HT1080 (cell line): ENCODE results near the gene GUK1. TPM values are rescaled to one million over a fixed set of nuclear protein-coding genes. Genes with fewer than 3 reads are reported as not detected.

Experiments used
- DNase-seq: peaks from one replicate; pipeline ENCODE4 v3.0.0-alpha.2; 2015; ENCODE audit warnings: low read depth
- total RNA-seq: library from RNA; depleted of rRNA; stranded (reverse); fragments of >200 nt; shearing (Covaris generic); gene quantifications from 2 replicates; pipeline ENCODE4 v1.2.3, GENCODE V29; 2014

GUK1 gene
- total RNA-seq, 1 experiment from 2014 or later, result 208 TPM

DNA sequence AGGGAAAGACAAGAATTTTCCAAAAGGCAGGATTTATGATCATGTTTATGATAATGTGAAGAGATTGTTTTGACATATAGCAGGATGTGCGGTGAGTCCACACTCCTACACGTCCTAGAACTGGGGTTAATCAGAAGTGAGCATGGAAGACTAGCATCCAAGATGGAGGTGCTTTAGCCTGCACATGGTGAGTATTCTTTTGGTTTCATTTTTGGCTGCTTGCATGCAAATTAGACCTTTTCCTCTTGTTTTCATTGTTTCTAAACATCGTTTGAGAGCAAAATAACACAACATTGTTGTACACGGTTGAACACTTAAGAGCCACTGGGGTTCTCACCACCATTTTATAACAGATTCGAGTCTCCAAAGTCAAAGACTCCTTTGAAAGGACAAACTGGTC lies 14.9 kb upstream of the GUK1 start:
- DNase-seq, result no peak

DNA sequence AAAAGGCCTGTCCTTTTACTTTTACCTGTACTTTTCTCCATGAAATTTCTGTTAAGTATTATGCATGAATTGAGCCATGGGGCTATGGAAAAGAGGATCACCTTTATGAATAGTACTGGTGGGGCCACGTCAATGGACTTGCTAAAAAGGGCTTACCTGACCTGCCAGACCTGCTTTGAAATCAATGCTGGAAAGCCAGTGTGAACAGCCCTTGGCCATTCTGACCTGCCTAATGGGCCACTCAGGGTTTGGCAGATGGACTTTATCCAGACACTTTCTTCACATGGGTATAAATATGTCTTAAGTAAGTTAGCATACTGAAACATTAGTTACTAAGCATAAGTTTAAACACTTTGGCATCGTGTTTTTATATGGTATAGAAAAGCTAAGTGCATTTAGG lies 8.3 kb upstream of the GUK1 start:
- DNase-seq, result no peak

DNA sequence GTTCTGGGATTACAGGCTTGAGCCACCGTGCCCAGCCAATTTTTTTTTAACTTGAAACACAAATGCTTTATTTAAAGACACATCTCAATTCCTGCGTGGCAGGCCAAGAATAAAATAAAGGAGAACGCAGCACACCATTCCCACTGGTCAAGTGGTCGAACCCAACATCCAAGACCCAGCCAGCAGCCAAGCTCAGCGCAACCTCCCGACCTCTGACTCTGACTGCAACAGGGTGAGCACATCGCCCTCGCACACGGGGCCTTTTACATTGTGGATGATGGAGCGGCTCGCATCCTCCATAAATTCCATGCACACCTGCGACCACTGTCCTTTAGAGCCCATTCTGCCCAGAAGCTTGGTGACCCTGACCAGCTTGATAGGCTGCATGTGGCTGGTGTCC lies 5.5 kb upstream of the GUK1 start:
- DNase-seq, result no peak

DNA sequence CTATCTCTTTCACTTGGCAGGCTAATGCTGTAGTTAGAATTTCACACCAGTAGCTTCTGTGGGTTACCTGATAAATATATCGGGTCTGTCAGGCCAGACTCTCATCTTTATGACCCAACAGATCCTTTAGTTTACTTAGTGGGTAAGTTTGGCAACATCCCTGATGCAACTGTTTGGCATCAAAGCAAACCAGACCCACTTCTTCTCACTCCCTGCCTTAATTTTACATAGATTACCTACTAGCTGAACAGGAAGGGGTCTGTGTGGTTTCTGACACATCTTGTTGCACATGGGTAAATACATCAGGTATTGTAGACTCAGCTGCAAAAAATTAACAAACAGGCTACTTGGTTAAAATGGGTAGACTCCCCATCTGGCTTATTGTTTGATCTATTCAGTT lies 3.2 kb upstream of the GUK1 start:
- no peak for DNase-seq

DNA sequence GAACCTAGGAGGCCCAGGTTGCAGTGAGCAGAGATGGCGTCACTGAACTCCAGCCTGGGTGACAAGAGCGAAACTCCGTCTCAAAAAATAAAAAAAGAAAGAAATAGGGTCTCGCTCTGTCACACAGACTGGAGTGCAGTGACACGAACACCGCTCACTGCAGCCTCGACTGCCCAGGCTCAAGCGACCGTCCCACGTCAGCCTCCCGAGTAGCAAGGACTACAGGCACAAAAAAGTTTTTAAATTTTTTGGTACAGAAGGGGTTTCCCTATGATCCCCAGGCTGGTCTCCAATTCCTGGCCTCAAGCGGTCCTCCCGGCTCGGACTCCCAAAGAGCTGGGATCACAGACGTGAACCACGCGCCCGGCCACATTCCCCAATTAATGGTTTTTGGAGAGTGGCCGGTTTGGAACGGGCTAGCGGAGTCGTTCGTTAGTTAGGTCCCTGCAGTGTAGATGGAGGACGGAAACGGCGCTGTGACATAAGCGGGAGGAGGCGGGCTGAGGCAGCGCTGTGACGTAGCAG lies 611 bp upstream of the GUK1 start:
- no peak for DNase-seq

DNA sequence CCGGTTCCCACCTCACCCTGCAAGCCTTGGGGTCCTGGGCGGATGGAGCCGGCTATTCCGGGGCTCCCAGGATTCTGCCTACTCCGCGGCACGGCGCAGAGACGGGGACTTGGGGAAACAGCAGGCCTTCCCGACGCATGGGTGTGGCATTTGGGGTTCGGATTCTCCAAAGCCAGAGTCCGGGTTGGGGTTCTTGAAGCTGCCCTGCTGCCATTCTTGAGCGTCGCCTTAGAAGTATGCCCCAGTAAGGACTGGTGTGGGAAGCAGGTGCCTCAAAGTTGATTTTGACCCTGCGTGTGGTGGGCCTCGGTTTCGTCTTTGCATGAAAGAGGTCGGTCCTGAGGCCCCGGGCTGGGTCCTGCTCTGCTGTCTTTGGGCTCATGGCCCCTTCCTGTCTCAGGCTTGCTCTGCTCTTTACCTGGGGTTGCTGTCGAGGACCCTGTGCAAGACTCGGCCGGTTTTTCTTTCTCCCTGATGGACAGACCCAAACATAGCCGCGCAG lies 696 bp downstream of the GUK1 start:
- DNase-seq, result no peak

DNA sequence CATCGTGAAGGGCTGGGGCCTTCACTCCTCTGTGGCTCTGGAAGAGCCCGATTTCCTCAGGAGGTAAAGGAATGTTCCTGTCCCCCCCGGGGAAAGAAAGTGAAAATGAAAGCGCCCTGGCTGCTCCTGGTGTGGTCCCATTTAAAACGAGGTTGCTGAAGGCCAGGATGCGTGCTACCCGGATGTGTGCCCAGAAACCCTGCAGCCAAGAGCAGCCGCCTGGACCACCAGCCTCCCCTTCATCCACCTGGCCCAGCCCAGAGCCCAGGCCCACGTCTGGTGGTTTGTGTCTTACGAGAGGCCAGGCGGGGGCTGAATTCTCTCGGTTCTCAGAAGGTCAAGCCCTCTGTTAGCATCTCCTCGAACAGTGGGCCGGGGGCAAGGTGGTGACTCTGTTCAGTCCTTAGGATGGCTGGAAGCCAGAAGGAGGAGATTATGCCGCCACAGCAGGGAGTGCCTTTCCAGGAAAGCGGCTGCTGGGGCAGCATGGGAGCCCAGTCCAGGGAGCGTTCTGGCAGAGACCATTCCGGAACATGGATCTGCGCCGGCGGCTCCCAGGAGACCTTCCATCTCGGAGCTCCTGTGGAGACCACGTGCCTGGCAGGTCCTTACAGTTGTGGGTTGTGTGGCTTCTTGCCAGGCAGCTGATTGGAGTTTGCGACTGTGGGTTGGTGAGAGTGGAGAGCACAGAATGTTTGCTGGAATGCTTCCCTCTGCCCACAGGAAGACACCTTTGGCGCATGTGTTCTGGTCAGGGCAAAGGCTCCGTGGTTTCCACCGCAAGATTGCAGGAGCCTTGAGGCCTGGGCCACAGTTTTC lies 1.4 kb downstream of the GUK1 start:
- peak; percentile 59 for DNase-seq

DNA sequence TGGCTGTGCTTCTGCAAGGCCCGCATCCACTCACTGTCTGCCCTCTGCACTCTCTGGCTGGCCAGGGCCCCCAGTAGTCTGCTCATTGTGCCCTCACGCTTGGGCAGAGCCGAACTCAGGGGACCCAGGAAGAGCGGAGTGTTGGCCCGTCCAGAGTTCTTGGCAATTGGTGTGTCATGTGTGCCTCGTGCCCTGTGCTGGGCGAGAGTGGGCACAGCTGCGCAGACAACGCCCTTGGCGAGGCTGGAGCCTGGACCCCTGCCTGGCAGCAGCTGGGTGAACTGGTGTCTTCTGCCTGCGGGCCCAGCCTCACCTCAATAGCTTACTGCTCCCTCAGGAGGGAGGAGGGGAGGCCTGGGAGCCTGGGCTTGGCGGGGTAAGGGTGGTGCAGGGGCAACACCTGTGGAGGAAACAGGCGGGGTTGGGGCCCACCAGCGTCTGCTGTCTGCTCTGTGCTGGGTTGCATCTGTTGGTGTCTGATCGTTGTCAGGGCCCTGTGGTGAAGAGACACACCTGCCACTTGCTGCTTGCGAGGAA lies 2.1 kb downstream of the GUK1 start:
- no peak for DNase-seq

DNA sequence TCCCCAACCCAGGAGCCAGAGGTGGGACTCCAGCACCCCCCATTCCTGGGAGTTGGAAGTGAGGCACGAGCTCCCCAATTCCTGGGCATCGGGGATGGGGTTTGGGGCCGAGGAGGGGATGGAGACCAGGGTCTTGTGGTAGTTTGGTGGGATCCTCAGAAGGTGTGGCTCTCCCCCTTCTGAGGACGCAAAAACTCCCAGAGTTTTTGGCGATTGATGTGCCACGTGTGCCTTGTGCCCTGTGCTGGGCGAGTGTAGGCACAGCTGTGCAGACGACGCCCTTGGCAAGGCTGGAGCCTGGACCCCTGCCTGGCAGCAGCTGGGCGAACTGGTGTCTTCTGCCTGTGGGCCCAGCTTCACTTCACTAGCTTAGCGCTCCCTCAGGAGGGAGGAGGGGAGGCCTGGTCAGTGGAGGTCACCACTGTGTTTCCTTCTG lies 2.6 kb downstream of the GUK1 start:
- no peak for DNase-seq

DNA sequence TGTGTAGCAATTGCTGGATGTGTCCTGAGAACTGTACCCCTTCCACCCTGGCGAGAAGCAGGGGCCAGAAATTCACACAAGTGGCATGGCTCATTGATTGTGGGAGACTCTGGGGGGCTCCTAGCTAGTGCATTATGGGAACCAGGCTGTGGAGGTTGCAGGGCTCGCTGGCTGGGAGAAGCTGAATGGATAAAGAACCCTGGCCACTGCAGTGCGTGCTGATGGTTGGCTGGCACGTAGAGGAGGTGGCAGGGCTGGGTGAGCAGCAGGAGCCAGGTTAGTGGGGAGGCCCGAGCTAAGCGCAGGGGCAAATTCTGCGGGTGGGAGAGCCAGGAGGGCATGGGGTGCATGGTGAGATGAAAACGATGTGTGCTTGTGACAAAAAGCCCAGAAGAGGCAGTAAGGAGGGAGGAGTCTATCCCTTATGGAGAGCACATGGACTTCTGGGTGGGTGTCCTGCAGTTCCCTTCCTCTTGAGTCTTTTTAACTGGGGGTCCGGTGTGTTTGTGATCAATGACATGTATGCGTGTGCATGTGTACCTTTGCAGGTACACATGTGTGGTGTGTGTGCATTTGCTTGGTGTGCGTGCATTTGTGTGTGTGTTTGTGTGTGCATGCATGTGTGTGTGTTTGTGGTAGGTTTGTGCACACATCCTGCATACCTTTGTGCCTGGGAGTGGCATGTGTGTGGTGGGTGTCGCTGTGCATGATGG lies 3.6 kb downstream of the GUK1 start:
- DNase-seq, result no peak

DNA sequence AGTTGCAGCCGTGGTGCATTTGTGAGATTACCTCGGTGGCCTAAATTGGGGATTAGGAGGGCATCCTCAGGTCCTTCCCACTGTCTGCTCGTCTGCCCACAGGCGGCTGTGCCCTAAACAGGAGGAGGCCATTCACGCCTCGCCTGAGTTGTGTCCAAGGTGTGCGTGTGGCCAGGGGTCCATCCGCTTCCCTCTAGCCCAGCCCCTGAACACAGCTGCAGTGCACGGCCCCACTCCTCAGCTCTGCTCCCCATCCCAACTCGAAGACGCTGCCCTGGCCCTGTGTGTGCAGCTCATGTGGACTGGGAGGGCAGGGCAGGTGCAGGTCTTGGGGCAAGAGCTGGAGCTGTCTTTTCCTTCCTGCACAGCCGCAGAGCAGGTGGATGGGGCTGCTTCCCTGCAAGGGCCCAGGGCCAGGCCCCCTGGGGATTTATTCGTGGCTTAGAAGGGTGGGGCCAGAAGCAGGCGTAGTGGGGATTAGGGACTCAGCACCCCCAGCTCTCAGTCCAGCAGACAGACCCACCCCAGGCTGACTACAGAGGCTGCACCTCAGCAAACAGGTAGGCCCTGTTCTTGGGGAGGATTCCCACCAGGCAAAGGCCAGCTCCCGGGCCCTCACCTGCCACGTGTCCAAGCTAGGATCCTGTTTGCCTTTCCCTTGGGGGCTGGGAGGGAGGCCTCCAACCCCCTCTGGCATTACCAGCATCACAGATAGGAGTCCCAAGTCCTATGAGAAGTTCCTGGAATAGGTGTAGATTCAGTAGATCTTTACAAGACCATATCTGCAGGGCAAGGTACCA lies 4.3 kb downstream of the GUK1 start:
- DNase-seq, result no peak

DNA sequence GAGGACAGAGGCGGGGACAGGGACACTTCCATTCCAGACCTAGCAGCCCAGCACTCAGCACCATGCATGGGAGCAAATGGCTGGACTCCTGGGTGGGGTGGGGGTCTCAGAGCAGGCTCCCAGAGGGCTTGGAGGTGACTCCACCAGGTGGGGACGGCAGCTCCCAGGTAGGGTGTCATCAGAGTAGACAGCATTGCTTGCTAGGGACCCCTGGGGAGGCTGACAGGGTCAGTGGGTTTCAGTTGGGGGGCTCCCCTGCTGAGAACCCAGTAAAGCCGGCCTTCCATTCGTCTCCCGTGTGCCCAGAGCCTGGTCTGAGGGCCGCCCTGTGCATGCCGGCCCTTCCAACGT lies 4.9 kb downstream of the GUK1 start:
- DNase-seq, result no peak

DNA sequence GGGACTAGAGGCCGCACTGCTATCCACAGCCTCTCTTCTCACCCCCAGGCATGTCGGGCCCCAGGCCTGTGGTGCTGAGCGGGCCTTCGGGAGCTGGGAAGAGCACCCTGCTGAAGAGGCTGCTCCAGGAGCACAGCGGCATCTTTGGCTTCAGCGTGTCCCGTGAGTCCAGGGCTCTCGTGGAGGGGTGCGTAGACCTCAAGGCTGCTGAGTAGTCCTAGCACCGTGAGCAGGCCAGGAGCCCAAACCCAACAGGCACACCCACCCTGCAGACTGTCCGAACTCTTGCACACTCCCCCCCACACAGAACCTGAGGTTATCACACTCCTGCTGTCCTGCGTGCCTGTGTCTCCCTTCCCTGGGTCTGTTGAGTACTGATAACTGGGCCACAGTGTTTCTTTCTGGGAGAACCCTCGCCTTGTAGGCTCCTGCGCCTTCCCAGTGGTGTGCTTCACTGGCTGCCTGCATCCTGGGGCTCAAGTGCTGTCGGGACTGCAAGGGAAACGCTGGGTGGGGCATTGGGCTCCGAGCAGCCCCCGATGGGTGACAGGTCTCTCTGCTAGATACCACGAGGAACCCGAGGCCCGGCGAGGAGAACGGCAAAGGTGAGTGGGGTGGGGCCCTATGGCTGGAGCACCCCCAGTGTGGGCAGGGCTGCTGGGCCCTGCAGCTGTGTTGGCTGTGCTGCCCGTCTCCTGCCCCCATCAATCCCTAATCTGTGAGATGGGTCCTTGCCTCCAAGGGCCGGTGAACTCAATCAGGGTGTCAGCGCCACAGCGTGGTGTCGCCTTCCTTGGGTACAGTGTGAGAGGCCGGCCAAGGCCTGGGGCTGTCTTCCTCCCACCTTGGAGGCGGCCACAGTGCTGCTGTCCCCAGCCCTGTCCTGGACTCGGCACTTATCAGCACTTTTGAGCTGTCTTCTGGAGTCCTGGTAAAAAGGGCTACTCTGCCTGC lies 5.7 kb downstream of the GUK1 start:
- DNase-seq, result no peak

DNA sequence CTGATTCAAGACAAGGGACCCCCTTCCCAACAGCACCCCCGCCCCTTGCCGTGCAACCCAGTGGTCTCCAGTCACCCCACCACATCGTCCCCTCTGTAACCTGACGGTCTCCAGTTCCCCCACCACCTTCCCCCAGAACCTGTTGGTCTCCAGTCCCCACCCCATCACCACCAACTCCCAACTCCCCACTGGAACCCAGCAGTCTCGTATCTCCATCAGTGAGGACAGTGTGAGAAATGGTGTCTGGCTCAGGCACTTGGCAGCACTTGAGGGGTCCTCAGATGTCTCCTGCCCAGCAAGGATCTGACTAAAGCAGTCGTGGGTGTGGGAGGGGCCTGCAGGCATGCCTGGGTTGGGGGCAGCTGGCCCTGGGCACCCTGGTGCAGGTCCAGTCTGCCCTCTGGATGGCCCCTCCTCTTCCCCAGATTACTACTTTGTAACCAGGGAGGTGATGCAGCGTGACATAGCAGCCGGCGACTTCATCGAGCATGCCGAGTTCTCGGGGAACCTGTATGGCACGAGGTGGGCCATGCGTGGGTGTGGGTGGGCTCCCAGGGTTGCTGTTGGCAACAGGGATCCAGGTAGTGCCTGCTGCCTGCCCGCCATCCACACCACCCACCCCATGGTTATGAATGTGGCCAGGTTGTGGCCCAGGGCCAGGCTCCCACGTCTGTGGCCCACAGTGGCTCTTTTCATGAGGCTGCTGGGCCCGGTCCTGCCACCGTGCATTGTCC lies 6.5 kb downstream of the GUK1 start:
- DNase-seq, result no peak

DNA sequence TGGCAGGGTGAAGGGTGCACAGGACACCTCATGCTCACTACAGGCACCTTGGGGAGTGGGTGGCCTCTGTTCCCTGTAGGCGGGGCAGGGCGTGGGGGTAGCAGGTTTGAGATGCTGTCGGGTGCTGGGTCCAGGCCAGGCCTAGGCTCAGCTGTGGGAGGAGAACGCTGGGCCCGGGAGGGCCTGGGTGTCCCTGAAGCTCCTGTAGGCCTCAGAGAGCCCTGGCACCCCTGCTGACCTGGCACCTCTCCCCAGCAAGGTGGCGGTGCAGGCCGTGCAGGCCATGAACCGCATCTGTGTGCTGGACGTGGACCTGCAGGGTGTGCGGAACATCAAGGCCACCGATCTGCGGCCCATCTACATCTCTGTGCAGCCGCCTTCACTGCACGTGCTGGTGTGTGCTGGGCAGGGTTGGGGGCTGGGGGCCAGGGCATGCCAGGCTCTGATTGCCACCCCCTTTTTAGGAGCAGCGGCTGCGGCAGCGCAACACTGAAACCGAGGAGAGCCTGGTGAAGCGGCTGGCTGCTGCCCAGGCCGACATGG lies 7.1 kb downstream of the GUK1 start:
- no peak for DNase-seq

DNA sequence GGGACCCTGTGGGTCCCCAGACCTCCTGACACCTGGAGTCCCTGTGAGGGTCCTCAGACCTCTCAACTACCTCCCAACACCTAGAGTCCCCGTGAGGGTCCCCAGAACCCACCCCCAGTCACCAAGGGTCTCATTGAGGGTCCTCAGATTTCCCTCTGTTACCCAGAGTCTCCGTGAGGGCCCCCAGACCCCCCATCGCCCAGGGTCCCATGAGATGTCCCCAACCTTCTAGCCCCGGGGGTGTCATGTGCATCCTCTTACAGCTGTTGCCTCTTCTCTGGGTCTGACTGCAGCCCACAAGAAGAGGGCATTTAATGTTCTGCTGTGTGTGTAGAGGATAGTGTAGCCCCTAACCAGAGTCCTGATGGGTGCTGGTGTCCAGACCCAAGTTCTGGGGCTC lies 7.7 kb downstream of the GUK1 start:
- DNase-seq, result no peak

DNA sequence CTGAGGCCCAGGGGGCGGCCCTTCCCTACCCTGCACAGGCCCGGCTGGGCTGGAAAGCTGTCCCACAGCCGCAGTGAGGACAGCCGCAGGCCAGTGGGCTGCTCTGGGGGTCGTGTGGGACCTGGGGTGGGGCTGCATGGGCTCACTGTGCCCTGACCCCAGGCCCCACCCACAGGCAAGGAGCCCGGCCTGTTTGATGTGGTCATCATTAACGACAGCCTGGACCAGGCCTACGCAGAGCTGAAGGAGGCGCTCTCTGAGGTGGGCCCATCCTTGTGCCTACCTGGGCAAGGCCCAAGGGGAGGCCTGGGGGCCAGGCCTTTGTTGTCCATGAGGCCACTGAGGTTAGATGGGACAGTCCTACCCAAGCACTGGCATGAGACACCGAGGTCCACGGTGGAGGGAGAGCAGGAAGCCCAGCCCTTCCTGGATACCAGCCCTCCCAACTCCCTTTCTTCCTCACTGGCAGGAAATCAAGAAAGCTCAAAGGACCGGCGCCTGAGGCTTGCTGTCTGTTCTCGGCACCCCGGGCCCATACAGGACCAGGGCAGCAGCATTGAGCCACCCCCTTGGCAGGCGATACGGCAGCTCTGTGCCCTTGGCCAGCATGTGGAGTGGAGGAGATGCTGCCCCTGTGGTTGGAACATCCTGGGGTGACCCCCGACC lies 8.2 kb downstream of the GUK1 start:
- no peak for DNase-seq

DNA sequence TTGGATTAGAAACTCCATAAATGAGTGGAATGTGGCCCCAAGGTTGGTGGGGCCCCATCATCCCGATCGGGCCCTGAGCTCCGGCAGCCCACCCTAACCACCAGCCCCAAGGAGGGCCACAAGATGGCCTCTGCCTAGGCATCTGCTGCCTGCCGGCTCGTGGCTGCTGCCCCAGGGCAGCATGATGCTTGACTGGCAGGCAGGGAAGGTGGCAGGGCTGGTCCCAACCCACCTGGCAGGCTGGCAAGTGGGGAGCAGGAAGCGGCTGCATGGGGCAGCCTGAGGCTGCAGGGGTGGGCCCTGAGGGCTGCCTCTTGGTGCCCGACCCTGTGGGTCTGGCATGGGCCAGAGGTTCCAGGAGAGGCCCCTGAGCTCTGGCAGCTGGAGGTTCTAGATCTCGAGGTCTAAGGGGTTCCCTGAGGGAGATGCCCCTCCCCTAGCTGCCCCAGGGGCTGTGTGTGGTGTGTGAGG lies 8.9 kb downstream of the GUK1 start:
- DNase-seq, result no peak
